COR-L47 (cell line): Measurements from ENCODE around the gene GABRB1.

Experiments
- DNase-seq: peaks from one replicate; lab custom pipeline; 2025; lab: John Stamatoyannopoulos, UW

Gene GABRB1

DNA sequence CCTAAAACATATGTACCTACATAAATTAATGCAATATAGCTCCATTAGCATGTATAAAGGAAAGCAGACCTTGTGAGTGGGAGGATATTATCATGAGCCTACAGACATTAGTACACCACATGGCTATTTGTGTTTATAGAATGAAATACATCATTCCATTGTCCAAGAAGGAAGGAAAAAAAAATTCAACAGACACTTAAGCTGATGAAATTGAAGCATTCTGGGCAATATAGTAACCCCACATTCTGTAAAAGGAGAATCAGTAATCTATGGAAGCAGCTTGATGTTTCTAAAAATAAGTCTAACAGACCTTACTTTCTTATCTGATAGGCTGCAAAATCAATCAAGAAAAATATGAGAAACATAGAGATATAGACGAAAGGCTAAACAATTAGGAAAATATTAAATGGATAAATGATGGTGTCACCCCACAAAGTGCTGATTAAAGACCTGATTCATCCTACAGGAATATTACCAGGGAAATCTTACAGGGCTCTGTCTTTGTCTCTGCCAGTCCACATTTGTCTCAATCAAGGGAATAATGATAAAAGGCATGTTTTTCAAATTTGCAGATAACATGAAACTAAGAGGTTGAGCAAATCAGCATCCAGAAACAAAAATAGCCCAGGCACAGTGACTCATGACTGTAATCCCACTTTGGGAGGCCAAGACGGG is 355.3 kb downstream of the GABRB1 start:
- DNase-seq = no peak

DNA sequence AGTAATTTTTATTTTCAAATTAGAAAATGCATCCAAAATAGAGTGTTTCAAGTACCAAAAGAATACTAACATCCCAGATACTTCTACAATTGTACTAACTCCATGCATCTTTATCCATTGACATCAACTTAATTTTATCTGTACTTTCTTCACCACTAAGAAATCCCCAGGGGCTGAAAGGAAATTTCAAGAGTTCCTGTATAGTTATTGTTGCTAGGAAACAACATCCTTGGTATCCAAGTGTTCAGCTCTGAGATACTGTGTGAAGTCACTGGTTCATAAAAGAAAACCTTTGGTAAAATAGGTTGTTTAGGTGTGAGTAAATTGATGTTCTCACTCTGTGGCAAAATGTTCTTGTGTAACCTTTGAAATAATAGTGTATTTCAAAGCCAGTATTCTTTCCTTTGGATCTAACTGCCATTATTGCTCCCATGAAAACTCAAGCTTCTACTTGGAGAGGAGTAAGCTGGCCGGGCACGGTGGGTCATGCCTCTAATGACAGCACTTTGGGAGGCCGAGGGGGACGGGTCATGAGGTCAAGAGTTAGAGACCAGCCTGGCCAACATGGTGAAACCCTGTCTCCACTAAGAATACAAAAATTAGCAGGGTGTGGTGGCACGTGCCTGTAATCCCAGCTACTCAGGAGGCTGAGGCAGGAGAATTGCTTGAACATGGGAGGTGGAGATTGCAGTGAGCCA is 359.2 kb downstream of the GABRB1 start:
- no peak for DNase-seq

DNA sequence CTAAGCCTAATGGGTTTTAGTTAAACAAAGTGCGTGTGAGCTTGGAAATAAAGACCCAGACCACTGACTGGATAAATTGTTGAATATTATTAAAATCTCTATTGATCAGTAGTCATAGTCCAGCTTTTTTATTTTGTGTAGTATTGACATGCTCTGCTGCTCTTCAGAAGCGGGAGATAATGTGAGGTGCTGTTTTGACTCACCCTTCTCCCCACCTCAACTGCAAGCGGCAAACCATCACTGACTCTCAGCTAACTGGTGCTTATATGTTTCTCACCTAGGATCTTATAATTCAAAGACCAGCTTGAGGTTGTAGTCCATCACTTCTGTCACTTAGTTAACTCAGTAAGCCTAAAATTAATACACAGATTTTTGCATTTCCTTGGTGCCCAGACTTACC is 359.9 kb downstream of the GABRB1 start:
- no peak for DNase-seq

DNA sequence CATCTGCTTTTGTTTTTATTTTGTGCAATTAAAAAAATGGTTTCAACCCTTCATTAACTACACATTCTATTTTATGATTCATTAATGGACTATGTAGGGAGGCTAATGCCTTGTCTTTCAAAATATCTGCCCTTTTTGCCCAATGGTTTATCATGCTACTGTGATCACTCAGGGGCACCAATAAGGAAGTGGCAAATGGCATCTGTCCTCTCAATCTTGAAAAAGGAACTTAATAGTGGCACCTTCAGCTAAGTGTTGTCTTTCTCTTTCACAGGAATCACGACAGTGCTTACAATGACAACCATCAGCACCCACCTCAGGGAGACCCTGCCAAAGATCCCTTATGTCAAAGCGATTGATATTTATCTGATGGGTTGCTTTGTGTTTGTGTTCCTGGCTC is 375.0 kb downstream of the GABRB1 start:
- no peak for DNase-seq

DNA sequence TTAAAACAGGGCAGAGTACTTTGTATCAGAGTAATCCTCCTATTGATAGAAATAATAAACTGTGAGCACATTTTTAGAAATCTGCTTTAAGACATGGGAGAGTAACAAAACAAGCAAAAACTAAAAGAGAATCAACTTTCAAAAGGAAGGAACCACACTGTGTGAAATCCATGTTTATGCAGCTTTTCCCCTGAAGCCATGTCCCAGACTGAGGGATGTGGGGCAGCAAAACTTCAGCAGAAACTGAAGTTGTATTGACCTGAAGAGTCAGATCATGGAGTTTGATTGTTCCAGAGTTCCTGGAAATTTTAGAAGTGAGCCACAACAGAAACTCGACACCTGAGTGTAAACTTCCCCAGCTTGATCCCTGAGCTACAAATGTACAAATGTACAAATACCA is 378.9 kb downstream of the GABRB1 start:
- DNase-seq = no peak

DNA sequence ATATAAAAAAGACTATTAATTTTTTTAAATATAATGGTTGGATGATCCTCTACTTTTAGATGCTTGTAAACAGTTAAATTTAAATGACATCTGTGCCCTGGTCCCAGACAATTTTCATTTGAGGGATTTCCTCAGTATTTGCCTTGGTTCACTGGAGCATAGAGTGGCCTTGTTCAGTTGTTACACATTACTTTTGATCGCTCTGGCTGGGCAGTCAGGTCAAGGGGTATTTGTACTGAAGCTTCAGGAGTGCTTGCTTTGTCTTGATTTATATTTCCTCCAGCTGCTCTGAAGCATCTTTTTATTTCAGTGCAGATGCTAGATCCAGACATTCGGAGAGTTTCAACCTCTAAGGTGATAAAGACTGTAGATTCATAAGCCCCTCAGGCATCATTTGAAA is 382.2 kb downstream of the GABRB1 start:
- DNase-seq = no peak

DNA sequence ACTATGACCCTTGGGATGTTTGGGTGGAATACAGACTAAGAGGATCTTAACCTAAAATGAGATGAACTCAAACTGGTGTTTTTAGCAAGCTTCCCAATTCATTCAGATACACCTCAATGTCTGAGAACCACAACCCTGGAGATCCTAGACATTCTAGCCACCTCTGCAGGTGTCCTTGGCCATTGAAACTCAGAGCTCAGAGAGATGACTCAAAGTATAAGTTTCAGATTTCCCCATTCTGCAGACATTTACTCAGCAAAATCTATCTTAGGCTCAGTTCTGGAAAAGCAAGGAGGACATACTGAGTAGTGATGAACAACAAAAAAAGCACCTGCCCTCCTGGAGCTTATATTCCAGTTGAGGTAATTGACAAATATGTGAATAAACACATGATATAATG is 384.4 kb downstream of the GABRB1 start:
- no peak for DNase-seq

DNA sequence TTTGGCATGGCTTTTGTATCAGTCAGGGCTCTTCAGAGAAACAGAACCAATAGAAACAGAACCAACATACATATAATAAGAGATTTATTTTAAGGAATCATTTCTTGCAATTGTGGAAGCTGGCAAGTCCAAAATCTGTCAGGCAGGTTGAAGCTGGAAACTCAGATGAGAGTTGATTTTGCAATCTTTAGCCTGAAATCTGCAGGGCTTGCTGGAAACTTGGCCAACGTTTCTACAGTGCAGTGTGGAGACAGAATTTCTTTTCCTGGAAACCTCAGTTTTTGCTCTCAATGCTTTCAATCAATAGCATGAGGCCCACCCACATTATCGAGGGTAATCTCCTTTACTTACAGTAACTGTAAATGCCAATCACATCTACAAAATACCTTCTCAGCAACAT is 386.8 kb downstream of the GABRB1 start:
- no peak for DNase-seq

DNA sequence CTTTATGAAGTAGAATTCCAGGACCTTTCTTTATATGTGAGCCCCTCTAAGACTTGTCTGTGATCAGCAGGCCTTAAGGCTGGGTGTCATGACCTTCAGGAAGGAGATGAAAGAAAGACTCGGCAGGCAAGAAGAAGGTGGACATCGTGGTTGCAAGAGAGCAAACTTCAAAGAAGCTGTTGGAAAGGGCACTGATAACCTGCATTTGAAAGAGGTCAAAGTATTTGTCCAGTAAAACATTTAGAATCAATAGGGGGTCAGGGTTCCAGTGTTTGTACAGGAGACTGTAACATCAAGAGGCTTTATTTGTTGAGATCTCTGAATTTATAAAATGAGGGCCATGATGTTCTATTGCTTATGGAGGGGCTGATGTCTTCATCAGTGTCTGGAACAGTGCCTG is 387.9 kb downstream of the GABRB1 start:
- DNase-seq = no peak

DNA sequence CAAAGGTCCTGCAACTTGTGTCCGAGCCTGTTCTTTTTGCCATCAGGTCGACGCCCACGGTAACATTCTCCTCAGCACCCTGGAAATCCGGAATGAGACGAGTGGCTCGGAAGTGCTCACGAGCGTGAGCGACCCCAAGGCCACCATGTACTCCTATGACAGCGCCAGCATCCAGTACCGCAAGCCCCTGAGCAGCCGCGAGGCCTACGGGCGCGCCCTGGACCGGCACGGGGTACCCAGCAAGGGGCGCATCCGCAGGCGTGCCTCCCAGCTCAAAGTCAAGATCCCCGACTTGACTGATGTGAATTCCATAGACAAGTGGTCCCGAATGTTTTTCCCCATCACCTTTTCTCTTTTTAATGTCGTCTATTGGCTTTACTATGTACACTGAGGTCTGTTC is 394.3 kb downstream of the GABRB1 start:
- DNase-seq = no peak

DNA sequence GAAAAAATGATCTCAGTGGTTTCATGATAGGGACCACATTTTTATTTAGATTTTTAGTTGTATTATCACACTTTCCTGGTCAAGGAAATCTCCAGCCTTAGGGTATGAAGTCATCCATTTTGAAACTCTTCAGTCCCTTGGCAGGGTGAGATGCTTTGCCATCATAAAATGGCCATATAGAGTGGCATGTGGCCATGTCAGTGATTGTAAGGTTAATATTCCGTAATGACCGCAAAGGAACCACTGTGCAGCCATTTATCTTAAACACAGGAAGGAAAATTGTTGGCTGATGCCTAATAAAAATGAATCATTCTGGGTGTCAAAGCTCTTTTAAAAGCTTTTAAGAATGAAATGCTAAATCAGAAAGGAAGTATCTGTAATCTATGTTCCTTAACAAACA is 396.6 kb downstream of the GABRB1 start:
- DNase-seq = no peak

DNA sequence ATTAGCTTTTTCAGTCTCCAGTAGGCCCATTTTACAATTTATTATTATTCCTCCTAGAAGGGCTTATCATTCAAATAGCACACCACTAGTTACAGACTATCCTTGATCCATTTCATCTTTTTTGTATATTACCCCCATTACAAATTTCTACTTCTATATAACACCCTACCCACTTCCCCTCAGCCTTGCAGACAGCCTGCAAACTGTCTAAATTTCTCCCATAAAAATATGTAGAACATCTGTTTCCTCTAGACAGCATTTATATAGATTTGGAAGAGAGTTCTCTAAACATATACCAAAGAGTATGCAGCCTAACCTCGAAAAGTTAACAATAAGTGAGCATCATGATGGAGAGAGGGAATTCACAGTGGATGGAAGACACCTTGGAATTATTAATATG is 401.4 kb downstream of the GABRB1 start:
- DNase-seq = no peak

DNA sequence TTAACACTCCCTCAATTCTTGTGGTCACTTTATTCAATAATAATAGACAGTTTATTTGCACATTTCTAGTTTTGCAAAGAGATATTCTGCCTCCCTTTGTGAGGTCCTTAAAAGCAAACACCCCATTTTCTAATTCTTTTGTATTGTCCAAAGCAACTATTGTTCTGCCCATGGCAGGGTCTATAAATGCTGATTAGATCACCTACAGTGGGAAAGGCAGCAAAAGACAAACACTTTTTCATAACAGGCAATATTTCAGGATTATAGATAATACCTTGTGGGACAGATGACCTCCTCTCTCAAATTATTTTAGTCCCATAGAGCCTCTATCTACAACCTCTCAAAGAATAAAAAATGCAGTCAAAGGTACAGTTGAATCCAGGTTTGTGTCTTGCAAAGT is 403.6 kb downstream of the GABRB1 start:
- DNase-seq = no peak

DNA sequence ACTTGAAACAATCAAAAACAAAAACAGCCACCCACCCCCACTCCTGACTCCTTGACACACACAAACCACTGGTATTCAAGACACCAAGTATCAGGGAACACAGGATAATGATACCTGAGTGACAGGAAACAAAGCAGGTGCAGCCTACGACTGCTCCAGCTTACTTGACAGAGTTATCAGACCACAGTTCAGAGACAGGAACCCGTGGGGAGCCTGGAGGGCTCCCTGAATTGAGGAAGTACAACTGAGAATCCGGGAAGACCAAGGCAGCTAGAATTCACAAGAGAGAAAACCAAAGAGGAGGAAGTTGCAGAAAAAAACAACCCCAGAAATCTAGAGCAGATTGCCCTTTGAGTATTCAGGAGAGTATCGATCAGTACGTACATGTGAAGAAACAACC is 411.6 kb downstream of the GABRB1 start:
- DNase-seq = no peak

DNA sequence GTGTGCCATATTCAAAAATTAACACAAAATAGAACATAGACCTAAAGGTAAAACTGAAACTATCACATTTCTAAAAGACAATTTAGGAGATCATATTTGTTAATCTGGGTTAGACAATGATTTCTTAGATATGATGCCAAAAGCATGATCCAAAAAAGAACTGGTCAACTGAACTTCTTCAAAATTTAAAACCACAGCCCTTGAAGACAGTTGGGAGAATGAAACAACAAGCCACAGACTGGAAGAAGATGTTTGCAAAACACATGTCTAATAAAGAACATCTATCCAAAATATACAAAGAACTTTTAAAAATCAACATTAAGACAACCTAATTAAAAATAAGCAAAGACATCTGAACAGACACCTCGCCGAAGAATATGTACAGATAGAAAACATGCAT is 412.7 kb downstream of the GABRB1 start:
- DNase-seq = no peak

DNA sequence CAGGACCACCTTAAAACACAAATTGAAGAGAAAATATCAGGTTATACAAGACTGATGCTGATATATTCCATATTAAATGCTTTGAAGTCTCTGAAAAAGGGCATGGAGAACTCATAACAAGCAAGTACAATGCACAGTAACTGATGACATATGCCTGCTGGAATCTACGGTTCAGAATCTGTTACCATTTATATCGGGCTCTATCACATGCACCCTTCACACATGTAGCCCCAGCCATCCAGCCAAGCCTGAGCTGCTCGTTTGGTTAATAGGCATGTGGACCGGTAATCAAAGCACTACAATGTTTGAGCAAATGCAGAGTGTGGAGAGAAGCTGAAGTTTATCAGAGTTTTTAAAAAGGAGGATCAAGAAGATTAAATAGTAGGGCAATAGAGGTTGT is 420.3 kb downstream of the GABRB1 start:
- DNase-seq = no peak

DNA sequence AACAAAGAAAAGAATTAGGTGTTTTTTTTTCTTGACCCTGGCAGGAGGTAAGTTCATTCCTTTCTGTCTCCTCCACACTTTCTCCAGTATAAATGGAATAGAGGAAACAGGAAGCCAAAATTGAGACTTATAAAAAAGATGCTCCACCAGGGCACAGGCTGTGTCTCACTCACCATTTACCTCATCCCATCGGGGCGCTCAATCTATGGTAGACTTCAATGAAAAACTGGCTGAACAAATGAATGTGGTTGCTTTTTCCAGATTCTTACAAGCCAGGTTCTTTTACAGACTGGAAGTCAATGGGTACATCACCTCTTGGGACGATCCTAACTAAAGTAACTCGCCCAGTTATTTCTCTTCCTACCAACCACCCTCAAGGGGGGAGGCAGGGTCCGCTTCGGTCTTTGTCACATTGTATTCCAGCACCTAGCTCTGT is 431.4 kb downstream of the GABRB1 start:
- no peak for DNase-seq

DNA sequence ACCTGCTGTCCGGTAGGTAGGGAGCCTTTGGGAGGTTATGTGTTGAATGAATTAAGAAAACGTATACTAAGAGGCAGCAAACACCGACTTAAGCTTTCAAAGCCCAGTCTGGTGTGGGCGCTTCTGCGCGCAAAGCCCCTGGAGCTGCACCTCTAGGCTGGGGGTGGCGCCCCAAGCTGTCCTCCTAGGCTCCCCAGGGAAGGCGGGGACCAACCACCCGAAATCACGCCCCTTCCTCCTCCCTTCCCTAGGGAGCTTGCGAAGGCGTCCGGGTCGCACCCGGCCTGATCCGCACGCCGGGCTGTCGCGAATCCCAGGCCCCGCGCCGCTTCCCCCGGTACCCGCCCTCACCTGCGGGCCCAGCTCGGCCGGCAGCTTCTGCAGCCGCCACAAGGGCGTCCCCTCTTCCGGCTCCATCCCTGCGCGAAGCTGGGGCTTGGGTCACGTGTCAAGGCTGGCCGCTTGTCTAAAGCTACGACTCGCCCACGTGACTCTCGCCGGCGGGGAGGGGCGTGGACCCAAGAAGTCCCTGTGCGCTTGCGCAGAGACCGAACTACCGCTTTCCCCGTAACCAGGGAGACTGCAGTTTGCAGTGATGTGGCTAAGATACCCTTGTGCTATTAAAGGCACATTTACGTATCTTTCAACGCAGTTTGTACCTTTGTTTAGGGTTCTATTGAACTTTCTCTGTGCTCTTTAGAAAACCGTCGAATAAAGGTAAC is 432.0 kb downstream of the GABRB1 start, which contains the start of gene COMMD8:
Gene COMMD8 (minus strand): TSS at position 468 of the 722 bp plus-strand sequence. CDS start 51 bp downstream, at position 417.
- peak; percentile 98 for DNase-seq

DNA sequence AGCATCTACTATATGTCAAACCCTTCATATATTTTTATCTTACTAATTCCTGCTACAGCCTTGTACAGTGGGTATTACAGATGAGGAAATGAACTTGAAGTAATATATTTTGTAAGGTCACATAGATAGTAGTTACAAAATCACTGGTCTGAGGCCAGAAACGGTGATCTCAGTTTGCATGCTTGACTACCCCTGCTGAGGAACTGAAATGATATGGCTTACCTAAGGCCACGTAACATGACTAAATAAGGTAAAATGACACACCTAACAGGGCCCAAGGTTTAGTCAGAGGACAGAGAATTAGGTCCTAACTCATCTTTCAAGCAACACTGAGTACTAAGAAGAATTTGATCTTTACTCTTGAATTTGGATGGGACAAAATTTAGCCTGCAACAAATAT is 433.6 kb downstream of the GABRB1 start:
- DNase-seq = no peak

DNA sequence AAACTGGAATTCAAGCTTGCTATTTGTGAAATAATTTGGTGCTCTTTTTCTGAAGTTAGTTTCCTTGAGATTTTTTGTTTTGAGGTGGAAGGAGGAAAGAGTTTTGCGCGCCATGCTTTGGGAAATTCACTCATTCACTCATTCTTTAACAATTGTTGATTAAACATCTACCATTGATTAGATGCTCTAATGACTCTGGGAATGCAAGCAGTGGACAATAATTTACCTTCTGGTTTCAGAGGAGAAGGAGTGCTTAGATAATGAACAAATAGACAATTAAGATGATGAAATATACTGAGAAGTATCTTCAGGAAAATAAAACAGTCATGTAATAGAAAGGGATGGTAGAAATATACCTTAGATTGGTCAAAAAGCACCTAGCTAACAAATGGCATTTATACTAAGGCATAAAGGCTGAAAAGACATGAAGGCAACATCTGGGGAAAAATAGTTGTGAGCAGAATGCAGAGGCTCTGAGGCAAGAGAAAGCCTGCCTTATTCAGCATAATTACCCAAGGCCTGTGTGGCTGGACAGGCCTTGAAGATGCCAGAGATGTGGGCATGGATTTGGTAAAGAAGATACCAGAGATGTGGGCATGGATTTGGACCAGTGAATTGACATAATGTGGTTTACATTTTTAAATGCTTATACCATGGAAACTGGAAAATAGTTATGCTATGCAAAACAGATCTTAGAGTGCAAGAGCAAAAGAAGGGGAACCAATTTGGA is 434.9 kb downstream of the GABRB1 start:
- no peak for DNase-seq

DNA sequence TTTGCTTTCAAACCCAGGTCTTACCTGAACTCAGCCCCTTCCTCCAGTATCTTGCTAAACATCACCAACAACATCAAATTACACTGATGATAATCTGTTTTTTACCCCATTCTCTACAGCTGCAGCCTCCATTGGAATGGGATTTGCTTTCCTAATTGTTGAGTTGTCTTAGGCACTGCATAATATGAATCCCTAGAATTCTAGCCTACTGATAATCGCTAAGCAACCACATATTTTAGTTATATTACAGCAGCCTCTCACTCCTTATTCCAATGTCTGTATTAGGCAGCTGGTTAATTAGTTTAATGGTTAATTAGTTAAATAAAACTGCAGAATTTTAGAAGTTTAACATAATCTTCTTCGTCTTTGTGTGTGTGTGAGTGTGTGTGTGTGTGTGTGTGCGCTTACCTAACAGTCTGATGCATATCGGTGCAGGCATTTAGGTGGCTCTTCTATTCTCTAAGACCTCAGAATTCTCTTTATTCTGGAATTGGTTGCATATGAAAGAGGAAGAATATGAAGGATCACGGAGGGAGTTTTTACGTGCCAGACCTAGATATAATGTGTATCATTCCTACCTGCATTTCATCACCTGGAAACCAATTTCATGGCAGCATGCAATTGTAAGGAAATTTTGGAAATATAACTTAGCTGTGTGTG is 437.5 kb downstream of the GABRB1 start:
- DNase-seq = no peak

DNA sequence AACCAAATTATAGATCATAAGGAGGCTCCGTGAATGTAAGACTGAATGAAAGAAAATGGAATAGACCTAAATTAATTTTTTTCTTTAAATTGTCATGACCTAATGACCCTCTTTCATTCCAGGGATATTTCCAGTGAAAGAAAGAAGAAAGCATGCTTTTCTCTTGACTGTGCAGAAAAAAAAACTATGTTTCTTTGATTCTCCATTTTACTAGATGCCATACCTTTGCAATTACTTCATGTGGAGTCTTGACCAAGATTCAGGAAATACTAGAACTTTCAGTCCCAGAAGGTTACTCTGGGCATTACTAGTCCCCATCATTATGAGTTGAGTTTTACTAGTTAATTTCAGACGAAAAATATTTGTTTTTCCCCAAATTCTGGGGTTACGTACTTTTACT is 438.6 kb downstream of the GABRB1 start:
- no peak for DNase-seq
